Keratinocyte (primary cell): Measurements from ENCODE around the gene PTPRT. TPM values are rescaled to one million over a fixed set of nuclear protein-coding genes. Genes with fewer than 3 reads are reported as not detected.

Experiments
- DNase-seq: peaks from one replicate; pipeline ENCODE4 v3.0.0-alpha.2; 2011; ENCODE audit warnings: low read depth, missing footprints, low spot score
- FAIRE-seq: peaks from 2 replicates; lab custom pipeline; 2011; peaks lifted over from hg19 to GRCh38; lab: Jason Lieb, UNC
- H2AFZ ChIP-seq: 2 replicates; pipeline ENCODE4 v1.6.0; 2012; ENCODE audit warnings: low read length, control low read depth, inconsistent platforms; ENCODE audit not compliant: control insufficient read depth
- H3K27ac ChIP-seq: 2 replicates; pipeline ENCODE4 v1.5.1; 2011; ENCODE audit warnings: low read length; ENCODE audit not compliant: control insufficient read depth, insufficient read depth
- H3K27me3 ChIP-seq: 3 replicates; pipeline ENCODE4 v1.6.0; 2011; ENCODE audit warnings: low read length; ENCODE audit not compliant: control insufficient read depth, insufficient read depth; ENCODE audit errors: extremely low read depth
- H3K36me3 ChIP-seq, 2 experiments: 2 replicates in 1 of 2; 3 replicates in 1 of 2; pipeline ENCODE4 v1.5.1; 2011; ENCODE audit warnings: low read length in 2 of 2, mild to moderate bottlenecking in 1 of 2; ENCODE audit not compliant: control insufficient read depth in 2 of 2, insufficient read depth in 2 of 2; ENCODE audit errors: extremely low read depth in 1 of 2
- H3K4me1 ChIP-seq: 3 replicates; pipeline ENCODE4 v1.5.1; 2011; ENCODE audit warnings: low read length; ENCODE audit not compliant: control insufficient read depth, insufficient read depth; ENCODE audit errors: extremely low read depth
- H3K4me2 ChIP-seq: 3 replicates; pipeline ENCODE4 v1.6.0; 2011; ENCODE audit warnings: low read depth, low read length; ENCODE audit not compliant: control insufficient read depth, insufficient read depth; ENCODE audit errors: extremely low read depth
- H3K4me3 ChIP-seq, 3 experiments: fragments of 200-600 bp in 1 of 3; sonication (generic) in 1 of 3; 2 replicates in 2 of 3; 3 replicates in 1 of 3; pipeline ENCODE4 v1.5.1; 2011 to 2016; ENCODE audit warnings: low read length in 3 of 3, mild to moderate bottlenecking in 3 of 3, control low read depth in 2 of 3, inconsistent platforms in 1 of 3, low read depth in 1 of 3, mixed read lengths in 1 of 3, mixed run types in 1 of 3, moderate library complexity in 1 of 3; ENCODE audit not compliant: control insufficient read depth in 2 of 3, insufficient read depth in 2 of 3; ENCODE audit errors: extremely low read depth in 1 of 3
- H3K79me2 ChIP-seq: 2 replicates; pipeline ENCODE4 v1.6.0; 2012; ENCODE audit warnings: low read length; ENCODE audit not compliant: control insufficient read depth, insufficient read depth
- H3K9ac ChIP-seq: 3 replicates; pipeline ENCODE4 v1.6.0; 2011; ENCODE audit warnings: low read length; ENCODE audit not compliant: control insufficient read depth, insufficient read depth; ENCODE audit errors: extremely low read depth
- H3K9me1 ChIP-seq: 3 replicates; pipeline ENCODE4 v1.6.0; 2011; ENCODE audit warnings: low read length; ENCODE audit not compliant: control insufficient read depth, insufficient read depth; ENCODE audit errors: extremely low read depth
- H3K9me3 ChIP-seq: 2 replicates; pipeline ENCODE4 v1.5.1; 2012; ENCODE audit warnings: low read depth, low read length; ENCODE audit not compliant: control insufficient read depth
- H4K20me1 ChIP-seq: 3 replicates; pipeline ENCODE4 v1.6.0; 2011; ENCODE audit warnings: low read length; ENCODE audit not compliant: control insufficient read depth, insufficient read depth; ENCODE audit errors: extremely low read depth
- EZH2 ChIP-seq: IDR thresholded peaks from one replicate; pipeline ENCODE4 v1.6.1; 2012; ENCODE audit warnings: inconsistent platforms, mild to moderate bottlenecking, low read length, moderate library complexity
- dilution Hi-C: fragments of 300-500 bp; cut with MboI; formaldehyde crosslinking; loops from one replicate; pipeline ENCODE4 v1.7.0; 2020; ENCODE audit warnings: low sequenced_read_pairs; ENCODE audit not compliant: extremely low pct_ligation_motif_present
- polyA plus RNA-seq, 5 experiments: library from polyadenylated mRNA; depleted of rRNA in 3 of 5; stranded (reverse) in 3 of 5; stranded (forward) in 1 of 5; unstranded in 1 of 5; fragments of >200 nt; gene quantifications; 1 replicate in 1 of 5; 2 replicates in 3 of 5; 3 replicates in 1 of 5; pipeline versions ENCODE4 v1.2.1 to v1.2.3, GENCODE V29; 2011 to 2012; ENCODE audit warnings: missing spikeins in 2 of 5, low read depth in 1 of 5, low replicate concordance in 1 of 5
- TF ChIP-seq, protein P1 (sequence below), 3 experiments: IDR thresholded peaks in 1 of 3; conservative IDR thresholded peaks in 1 of 3; optimal IDR thresholded peaks in 1 of 3; 2 replicates in 2 of 3; 3 replicates in 1 of 3; pipeline versions ENCODE3 to v1.5.1; 2011; ENCODE audit warnings: low read length in 3 of 3, mild to moderate bottlenecking in 3 of 3, moderate library complexity in 2 of 3, control low read depth in 1 of 3, inconsistent platforms in 1 of 3; ENCODE audit not compliant: insufficient read depth in 2 of 3; ENCODE audit errors: extremely low read depth in 1 of 3

Gene PTPRT
- polyA plus RNA-seq, 1 donor (not counting 4 experiments of a cell fraction or from before 2014, with no cell fraction given), result not detected

DNA sequence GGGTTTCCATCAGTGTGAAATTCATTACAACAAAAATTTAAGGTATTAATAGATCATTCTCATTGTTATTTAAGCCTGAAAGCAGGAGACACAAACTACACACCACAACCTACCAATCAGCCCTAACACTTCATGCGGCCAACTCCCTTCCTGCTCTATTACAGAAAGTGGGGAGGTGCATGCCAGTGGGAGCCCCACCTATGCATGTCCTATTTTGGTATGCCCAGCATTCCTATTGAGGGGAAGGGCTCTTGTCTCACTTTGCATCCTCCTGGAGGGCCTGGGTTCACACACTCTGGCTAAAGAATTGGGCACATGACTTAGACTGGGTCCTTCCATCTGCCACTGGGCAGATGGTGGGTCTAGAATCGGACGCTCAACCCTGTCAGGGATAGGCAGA lies 450.0 kb downstream of the PTPRT start:
- H3K27ac ChIP-seq, result no peak overlapping the region

DNA sequence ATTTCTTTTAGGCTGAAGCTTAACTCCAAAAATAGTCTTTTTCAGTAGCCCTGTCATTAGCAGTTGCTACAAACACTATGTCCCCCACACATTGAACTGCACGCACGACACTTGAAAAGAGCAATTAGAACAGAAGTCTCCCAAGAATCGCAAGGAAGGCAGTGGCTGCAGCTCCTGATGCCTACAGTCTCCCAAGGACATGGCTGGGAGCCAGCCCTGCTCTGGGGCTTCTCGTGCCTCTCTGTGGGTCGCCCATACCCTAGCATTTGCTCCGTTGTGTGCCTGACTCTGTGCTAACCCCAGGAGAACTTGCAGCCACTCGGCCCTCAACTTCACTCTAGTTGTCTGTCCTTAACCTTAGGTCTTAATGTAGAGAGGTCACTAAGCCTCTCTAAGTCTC lies 454.2 kb downstream of the PTPRT start:
- Histone ChIP-seq H2AFZ (no peak overlapping the region), H4K20me1 (no peaks in the 10 kb centered on the region), H3K9me1 (no peaks in the 10 kb centered on the region), H3K79me2 (no peaks in the 10 kb centered on the region), H3K9me3 (peaks cover 1% of the 10 kb centered on the region), H3K4me1 (no peaks in the 10 kb centered on the region), H3K27me3 (no peaks in the 10 kb centered on the region), H3K36me3 (no peaks in the 10 kb centered on the region), H3K4me3 (no peak overlapping the region), H3K27ac (no peak overlapping the region), H3K9ac (no peak overlapping the region), H3K4me2 (no peak overlapping the region)
- FAIRE-seq, result no peak
- DNase-seq, result no peak
- dilution Hi-C loops, result no loop called here
- TF ChIP-seq, protein P1, sequence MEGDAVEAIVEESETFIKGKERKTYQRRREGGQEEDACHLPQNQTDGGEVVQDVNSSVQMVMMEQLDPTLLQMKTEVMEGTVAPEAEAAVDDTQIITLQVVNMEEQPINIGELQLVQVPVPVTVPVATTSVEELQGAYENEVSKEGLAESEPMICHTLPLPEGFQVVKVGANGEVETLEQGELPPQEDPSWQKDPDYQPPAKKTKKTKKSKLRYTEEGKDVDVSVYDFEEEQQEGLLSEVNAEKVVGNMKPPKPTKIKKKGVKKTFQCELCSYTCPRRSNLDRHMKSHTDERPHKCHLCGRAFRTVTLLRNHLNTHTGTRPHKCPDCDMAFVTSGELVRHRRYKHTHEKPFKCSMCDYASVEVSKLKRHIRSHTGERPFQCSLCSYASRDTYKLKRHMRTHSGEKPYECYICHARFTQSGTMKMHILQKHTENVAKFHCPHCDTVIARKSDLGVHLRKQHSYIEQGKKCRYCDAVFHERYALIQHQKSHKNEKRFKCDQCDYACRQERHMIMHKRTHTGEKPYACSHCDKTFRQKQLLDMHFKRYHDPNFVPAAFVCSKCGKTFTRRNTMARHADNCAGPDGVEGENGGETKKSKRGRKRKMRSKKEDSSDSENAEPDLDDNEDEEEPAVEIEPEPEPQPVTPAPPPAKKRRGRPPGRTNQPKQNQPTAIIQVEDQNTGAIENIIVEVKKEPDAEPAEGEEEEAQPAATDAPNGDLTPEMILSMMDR (optimal IDR thresholded peaks at IDR 0.05 in 1 of 3, IDR thresholded peaks at IDR 0.05 in 1 of 3, conservative IDR thresholded peaks at IDR 0.05 in 1 of 3; ENCODE audit: extremely low read depth in 1 of 3, insufficient read depth in 2 of 3, low read length in 3 of 3), result no peak
- no peak for TF ChIP-seq EZH2

More for the DNA sequence above, 450.0 kb downstream of the PTPRT start:
- TF ChIP-seq, protein P1 (optimal IDR thresholded peaks at IDR 0.05 in 1 of 3, IDR thresholded peaks at IDR 0.05 in 1 of 3, conservative IDR thresholded peaks at IDR 0.05 in 1 of 3; ENCODE audit: extremely low read depth in 1 of 3, insufficient read depth in 2 of 3, low read length in 3 of 3), result no peak
- no peak for TF ChIP-seq EZH2
- H3K36me3 ChIP-seq, result no peaks in the 10 kb centered on the region
- peaks cover 4% of the 10 kb centered on the region for H3K9me3 ChIP-seq
- H3K4me1 ChIP-seq, result no peaks in the 10 kb centered on the region
- no peaks in the 10 kb centered on the region for H3K27me3 ChIP-seq
- no peak for DNase-seq
- H3K79me2 ChIP-seq, result no peaks in the 10 kb centered on the region
- H4K20me1 ChIP-seq, result no peaks in the 10 kb centered on the region
- H2AFZ ChIP-seq, result no peak overlapping the region
- no peak overlapping the region for H3K4me3 ChIP-seq
- no peak for FAIRE-seq
- H3K9me1 ChIP-seq, result no peaks in the 10 kb centered on the region
- dilution Hi-C loops, result no loop called here
- H3K9ac ChIP-seq, result no peak overlapping the region
- no peak overlapping the region for H3K4me2 ChIP-seq
